Cerebellar nuclear complex (tissue), 1 donor: ENCODE results near the gene VSTM2L.

Source experiments
- DNase-seq, 2 experiments: peaks; one replicate each; lab custom pipeline; 2025; lab: John Stamatoyannopoulos, UW

The VSTM2L gene

DNA sequence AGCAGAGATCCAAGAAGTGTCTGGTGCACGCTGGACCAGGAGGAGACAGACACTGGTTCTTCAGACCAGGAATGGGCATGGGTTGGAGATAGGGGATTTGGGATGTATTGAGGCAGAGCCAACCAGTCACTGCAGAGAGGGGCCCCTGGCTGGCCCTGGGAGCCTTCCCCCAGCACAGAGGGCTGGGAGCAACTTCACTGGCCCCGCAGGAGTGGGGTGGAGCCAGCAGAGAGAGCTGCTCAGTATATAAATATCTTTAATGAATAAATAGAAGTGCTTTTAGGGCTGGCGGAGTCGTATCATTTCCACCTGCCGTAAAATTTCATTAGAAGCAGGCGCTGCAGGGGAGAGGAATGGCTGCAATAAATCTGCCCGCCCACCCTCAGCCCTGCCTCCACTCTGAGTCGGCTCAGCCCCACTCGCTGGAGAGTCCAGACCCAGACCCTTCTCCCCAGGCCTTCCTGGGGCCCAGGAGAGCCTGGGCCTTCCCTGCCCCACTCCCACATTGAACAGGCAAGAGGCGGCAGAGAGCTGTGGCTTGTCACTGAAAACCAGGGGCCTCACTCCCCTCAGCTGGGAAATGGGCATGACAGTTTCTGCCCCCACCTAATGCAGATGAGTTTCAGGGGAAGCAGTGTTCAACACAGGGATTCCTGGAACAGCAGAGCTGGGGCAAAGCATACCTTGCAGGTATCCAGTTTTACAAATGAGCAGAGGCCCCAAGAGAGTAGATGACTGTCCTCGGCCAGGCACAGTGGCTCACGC is 23.9 kb upstream of the VSTM2L start:
- no peak for DNase-seq

DNA sequence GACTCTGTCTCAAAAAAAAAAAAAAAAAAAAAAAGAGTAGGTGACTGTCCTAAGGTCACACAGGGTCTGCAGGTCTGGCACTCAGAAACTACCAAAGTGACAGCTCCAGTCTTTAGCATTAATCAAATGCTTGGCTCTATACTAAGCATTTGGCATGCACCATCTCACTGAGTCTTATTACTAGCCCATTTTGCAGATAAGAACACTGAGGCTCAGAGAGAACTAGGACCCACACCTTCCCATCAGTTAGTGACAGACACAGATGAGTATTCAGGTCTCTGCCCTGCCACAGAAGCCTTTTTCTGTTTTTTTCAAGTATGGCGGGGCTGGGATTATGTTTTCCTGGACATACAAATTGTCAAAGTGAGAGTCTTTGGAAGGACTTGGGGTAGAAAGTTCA is 23.1 kb upstream of the VSTM2L start:
- DNase-seq: no peak

DNA sequence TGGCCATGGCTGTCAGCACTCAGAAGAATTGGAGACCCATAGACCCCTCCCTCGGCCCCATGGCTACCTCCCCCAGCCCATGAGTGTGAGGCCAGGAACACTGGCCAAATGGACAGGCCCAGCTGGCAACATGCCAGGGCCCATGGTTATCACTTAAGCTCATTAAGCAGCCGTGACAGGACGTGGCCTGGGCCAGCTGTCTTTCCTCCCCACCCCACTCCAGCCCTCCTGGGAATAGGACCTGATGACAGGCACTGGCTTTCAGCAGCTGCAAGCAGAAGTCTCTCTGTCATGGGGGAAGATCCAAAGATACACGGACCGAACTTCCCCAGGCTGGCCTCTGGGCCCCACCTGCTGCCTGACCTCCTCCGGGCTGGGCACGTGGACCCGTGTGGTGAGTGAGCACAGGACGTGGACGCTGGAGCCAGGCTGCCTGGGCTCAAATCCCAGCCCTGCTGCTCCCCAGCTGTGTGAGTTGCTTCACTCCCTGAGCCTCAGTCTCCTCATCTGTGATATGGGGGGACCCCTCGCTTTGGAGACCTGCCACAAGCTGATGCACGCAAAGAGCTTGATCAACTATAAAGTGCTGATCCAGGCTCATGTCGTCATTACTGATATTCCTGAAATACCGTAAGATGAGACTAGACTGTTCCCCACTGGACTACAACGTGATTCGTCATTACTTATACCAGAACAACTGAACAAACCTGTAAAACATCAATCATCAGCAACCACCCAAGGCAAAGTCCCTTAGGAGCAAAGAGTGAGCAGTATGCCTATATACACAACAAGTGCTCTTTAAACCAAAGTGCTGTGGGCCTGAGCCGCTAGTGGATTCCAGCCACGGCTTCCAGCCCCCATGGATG is 22.0 kb upstream of the VSTM2L start:
- DNase-seq: no peak

DNA sequence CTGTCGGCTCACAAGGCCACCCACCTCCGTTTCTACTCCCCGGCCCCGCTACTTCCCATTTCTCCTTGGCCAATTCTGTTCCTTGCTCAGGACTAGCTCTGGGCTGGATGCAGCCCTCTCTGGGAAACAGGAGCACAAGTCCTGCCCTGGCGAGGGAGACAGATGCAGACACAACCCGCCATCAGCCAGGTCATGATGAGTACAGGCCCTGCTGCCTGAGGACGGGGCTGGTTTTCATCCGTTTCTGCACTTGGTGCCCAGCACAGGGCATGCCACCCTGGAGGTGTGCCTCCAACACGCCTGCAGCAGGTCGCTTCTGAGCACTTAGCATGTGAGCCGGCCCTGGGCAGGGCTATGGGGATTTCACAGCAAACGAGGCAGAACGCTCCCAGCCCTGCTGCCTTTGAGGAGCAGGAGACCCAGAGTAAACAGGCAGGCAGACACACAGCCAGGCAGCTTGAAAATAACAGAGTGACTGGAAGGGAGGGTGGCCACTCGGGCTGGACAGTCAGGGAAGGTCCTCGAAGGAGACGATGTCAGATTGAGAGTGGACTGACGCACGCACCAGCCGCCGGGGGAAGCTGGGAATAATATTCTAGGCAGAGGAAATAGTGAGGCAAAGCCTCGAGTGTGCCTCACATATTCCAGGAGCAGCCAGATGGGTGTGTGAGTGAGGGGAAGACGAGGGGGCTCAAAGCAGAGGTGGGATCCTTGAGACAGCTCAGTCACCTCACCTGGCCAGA is 21.2 kb upstream of the VSTM2L start:
- DNase-seq: no peak

DNA sequence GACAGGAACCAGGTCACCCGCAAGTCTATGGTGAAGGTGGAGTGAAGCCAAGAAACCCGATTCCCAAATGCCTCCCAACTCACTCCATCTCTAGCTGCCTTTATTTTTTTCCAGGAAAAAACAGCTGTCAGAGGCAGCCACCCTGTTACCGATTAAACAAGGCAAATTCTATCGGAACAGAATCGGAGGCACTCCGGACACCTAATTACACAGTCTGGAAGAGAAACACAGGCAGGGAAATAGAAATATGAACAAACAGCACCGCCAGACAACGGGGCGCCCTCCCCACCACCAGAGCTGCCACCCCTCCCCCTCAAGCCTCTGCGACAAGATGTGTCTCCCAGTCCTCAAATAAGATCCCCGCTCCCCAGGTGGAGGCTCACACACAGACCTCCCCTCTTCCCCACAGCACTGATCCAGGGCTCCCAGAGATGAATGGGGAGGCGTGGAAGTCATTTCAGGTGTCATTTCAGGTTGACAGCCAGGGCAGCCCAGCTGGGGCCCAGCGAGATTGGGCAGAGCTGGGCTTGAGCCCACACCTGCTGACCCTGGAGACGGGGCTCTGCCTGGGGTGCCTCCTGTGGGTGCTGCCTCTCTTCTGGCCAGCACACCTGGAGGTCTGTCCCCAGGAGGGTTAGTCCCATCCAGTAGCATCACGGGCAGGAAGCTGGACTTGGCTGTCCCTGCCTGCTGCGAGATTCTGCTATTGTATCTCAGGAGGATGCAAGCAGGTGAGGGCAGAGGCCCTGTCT is 19.8 kb upstream of the VSTM2L start:
- DNase-seq: no peak

DNA sequence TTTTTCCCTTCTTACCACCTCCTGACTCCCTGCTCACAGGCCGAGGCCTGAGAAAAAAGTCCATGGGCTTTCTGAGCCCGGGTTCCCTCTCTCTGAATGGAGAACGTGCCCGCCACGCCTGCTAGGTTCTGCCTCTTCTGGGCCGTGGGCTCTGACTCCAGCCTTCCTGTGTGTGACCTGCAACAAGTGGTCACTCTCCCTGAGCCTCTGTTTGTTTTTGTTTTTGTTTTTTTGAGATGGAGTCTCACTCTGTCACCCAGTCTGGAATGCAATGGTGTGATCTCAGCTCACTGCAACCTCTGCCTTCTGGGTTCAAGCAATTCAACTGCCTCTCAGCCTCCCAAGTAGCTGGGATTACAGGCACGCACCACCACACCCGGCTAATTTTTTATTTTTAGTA is 17.9 kb upstream of the VSTM2L start:
- no peak for DNase-seq

DNA sequence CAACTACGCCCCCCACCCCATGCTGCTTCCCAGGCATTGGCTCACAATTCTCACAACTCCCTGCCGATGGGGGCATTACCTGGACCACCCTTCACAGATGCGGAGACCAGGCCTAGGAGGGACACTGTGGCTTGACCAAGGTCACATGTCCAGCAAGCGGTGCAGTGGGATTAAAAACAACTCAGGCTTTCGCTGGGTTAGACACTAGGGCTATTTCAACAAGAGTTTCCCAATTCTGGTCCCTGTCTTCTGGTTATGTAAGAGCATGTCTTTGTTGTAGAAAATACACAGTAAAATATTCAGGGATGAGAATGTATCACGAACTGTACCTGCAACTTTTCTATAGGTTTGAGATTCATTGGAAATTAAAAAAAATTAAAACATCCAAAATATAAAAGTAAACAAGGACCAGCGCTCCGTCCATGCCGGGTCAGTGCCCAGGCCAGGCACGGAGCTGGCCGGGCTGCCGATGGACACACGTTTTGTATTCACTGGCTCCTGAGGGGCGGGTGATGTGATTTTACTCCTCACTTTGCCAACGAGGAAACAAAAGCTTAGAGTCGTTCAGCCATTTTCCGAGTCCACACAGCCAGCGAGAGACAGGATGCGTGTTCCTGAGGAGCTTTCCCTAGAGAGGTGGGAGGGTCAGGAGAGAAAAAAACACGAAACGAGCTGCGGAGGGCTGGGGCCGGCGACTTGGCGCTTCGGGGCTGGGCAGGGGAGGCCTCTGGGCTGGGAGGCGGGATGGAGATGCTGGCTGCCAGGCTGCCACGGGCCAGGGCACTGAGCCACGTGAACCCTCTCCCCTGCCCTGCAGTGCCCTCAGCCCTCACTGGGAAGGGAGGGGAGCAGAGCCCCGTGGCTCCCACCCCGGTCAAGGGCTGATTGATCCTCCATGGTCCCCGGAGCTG is 17.1 kb upstream of the VSTM2L start:
- no peak for DNase-seq

DNA sequence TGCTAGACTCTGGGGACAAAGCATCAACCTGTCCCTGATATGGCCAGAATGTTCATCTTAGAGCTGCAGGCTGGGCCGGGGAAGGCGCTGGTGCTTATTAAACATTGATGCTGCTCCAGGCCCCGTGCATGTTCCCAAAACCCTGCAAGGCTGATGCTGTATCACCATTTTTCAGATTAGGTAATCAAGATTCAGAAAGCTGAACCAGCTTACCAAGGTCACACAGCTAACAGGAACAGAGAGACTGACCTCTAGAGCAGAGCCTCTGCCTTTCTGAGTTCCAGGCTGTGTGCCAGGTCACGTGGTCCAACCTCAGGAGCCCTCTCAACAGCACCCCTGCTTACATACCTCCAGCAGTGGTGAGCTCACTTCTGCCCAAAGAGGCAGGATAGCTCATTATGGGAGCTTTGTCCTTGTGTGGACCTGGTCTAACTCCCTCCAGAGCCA is 16.1 kb upstream of the VSTM2L start:
- no peak for DNase-seq

DNA sequence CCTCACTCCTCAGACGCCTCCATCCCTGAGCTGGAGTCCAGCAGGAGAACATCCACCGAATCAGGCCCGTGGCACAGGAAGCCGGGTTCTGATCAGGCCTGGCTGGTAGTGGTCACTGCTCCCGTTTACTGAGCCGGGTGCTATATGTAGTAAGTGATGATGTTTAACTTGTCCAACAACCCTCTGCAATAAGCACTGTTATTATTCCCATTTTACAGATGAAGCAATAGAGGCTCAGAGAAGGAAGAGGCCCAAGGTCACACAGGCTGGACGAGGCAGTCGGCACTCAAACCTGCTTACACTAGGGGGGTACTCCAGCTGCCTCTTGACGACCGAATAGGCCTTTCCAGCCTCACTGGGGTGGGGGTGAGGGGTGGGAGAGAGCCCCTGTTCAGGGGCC is 14.3 kb upstream of the VSTM2L start:
- no peak for DNase-seq

DNA sequence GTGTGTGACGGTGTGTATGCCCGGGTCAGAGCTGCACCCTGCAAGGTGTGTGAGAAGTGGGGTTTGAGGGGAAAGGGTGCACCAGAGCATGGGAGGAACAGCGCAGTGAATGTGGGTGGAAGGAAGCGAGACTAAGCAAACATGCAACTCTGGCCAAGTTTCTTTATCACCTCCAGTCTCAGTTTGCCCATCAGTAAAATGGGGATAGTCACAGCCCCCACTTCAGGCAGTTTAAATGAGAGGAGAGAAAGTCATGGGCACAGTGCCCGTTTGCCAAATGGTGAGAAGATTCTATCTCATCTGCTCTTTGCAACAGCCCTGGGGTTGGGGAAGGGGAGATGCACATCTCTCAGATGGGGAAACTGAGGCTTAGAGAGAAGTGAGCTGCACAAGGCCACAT is 12.8 kb upstream of the VSTM2L start:
- no peak for DNase-seq

DNA sequence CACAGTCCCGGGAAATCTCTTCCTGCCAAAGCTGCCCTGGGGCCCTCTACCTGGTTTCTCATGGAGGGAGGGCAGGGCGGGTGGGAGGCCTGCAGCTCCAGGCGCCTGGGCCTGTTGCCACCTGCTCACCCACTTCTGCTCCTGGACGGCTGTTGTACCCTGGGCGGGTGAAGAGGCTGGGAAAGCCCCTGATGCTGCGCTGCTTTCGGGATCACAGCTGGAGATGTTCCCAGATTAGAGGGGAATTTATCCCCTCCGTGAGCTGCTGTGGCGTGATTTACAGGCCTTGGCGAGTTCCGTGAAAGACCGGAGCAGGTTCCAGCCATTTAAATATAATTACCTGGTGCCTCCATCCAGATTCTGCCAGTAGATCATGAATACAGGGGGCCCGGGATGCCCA is 12.3 kb upstream of the VSTM2L start:
- DNase-seq: no peak

DNA sequence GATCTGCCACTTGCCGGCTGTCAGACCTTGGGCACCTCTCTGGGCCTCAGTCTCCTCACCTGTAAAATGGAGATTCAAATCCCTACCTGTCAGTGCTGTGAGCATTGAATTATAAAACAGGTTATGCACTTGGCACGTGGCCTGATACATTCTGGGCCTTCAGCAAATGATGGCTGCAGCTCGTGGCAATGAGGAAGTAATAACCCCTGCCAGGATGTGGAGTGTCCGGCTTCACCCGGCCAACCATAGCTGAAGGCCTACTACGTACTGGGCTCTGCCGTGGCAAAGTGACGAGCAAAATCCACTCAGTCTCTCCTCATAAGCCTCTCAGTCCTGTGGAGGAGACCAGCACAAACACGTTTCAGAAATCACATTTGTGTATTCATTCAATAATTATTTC is 10.9 kb upstream of the VSTM2L start:
- DNase-seq: no peak

DNA sequence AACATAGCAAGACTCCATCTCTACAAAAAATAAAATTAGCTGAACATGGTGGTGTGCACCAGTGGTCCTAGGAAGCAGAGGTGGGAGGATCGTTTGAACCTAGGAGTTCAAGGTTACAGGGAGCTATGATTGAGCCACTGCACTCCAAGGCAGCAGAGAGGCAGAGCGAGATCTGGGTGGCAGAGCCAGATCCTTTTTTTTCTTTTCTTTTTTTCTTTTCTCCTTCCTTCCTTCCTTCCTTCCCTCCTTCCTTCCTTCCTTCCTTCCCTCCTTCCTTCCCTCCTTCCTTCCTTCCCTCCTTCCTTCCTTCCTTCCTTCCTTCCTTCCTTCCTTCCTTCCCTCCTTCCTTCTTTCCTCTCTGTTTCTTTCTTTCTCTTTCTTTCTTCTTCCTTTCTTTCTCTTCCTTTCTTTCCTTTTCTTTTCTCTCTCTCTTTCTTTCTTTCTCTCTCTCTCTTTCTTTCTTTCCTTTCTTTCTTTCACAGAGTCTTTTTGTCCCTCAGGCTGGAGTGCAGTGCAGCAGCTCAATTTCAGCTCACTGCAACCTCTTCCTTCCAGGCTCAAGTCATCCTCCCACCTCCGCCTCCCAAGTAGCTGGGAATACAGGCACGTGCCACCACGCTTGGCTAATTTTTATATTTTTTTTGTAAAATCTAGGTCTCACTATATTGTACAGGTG is 9.2 kb upstream of the VSTM2L start:
- no peak for DNase-seq

DNA sequence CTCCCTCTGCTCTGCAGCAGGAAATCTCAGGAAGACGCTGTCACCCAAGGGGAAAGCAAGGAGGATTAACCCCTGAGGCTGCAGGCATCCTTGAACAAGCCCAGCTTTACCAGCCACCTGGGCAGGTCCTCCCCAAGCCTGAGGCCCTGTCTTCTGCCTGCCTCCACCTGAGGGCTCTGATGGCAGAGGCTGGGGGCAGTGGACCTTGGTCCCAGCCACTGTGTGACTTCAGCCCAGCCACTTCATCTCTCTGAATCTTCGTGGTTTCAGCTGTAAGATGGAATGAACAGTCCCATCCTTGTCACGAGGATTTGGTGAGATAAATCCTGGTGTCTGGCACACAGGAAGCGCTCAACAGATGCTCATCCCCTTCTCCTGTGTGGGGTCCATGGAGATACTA is 8.5 kb upstream of the VSTM2L start:
- no peak for DNase-seq

DNA sequence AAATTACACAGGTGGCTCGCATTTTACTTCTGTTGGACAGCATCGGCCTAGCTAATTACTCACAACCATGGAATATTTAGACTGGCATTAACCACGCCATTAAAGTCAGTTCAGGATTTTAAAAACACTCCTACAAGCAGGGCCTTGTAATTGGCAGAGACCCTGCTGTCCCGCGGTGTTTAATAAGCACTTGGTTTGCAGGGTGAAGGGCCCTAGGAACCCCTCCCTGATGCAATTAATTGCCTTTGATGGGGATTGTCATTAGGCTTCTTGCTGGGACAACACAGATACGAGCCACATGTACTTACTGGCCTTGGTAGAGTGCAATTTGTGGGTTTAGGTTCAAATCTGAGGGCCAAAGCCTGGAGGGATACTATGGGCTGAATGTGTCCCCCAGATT is 7.8 kb upstream of the VSTM2L start:
- no peak for DNase-seq

DNA sequence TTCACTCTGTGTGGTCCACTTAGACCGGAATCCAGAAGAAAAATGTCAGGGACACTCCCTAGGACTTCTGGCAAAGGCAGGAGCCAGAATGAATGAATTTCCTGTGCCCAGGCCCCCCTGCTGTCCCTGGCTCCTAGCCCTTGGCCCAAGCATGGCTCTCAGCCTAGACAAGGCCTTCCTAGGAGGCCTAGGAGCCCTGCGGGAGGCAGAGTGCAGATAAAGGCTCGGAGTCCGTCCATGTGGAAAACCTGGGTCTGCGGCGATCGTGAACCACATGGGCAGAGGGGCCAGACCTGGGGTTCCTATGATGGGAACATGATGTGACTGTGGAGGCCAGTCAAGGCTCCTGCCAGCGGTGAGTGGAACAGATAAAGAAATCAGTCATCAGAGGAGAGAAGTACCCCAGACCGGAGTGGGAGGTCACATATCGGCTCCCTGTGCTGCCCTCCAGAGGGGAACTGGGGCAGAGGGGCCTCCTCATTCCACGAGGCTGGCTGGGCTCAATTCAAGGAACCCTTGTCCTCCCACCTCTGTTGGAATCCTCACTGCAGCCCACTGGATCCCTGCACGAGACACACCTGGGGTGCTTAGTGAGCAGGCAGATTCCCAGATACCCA is 5.9 kb upstream of the VSTM2L start:
- no peak for DNase-seq

DNA sequence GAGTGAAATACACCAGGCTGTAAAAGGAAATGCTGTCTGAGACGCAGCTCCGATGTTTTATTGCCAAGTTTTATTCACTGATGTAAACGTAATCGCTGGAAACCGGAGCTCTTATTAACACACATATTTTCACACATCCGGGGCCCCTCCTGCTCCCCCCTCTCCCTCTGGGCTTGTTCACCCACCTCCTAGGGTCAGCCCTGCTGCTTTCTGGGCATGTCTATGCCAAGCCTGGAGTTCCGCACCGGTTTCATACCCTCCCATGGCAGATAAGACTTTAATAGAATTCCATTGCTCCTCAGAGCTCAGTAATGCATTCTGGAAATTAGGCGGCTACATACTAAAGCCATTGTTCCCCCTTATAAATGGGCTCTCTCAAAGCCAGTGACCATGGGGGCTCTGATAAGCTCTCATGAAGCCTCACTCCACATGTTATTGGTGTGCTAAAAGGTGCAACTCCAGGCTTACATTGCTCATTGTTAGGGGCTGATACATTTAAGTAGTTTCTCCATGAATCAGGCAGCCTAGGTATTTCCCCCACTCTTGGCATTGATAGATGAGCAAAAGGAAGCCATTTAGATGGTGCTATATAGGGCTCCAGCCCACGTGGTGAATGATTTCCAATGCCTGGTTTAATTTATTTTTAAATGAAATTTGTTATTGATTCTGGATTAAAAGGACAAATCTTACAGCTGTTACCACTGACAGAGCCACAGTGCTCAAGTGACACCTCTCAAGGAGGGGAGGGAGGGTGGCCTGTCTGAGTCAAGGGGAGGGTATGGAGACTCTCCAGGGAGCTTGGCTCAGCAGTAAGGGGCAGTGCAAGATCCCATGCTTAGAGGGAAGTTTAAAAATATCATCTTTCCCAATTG is 4.5 kb upstream of the VSTM2L start:
- no peak for DNase-seq

DNA sequence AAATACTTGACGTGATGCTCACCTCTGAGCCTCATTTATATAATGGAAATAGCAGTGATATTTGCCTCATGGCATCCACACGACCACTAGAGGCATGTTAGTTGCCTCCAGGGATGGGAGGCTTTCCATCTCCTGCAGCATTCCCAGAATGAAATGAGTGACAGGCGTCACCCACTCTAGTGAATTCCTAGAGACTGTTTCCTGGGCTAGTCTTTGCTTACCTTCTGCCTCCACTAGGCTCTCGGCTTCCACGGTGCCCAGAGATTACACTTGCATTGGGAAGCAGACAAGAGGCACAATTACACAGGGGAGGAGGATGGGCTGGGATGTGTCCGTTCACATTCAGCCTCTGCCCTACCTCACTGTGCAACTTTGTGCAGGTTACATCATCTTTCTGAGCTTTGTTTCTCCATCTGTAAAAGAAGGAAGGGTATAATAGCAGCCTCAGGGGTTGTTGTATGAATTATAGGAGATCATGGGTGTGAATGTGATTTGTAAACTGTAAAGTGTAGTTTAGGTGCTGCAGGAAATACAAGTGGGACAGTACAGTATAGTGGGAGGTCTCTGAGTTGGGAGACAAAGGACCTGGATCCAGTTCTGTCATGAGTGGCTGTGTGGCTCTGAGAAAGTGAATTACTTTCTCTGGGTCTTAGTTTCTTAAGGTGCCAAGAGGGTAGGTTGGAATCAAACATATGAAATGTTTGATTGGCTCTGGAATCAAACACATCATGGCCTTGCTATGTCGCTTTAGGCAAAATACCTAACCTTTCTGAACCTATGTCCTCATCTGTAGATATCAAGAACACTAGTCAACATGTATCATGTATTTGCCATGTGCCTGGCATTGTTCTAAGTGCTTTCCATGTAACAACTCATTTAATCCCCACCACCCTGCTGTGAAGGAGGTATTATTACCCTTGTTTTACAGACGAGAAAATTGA is 3.6 kb upstream of the VSTM2L start:
- no peak for DNase-seq
